Stimulated activated CD4-positive, alpha-beta T cell treated with anti-CD3 and anti-CD28 coated beads, TNF-alpha, amount 100 ng/mL, for 48 hours (primary cell): ENCODE results near the gene ALKBH2.
A peak's percentile ranks its signal among the peaks of the same experiment; 100 is the strongest.
"Not testable (repeated sequence)": the region's sequence is repeated elsewhere in the genome, so short reads cannot be mapped to it uniquely, and the experiment has no call there.

ENCODE experiments used
- DNase-seq, 3 donors: peaks; one replicate each; pipeline ENCODE4 v3.0.0-alpha.2; 2020; ENCODE audit warnings: low read depth in 3 of 3

The ALKBH2 gene

GRCh38 chr12:109069307-109070271 lies 23.7 kb downstream of the ALKBH2 start:
- DNase-seq, result no peak

DNA sequence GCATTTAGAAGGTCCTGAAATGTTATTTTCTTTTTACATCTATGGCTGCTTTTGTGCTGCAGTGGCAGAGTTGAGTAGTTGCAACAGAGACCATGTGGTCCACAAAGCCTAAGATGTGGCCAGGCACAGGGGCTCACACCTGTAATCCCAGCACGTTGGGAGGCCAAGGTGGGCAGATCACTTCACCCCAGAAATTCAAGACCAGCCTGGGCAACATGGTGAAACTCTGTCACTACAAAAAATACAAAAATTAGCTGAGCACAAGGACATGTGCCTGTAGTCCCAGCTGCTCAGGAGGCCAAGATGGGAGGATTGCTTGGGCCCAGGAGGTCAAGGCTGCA lies 27.4 kb downstream of the ALKBH2 start:
- DNase-seq, result no peak

GRCh38 chr12:109065154-109065852 lies 28.0 kb downstream of the ALKBH2 start:
- no peak for DNase-seq

GRCh38 chr12:109064143-109064542 lies 29.1 kb downstream of the ALKBH2 start:
- DNase-seq, result no peak

DNA sequence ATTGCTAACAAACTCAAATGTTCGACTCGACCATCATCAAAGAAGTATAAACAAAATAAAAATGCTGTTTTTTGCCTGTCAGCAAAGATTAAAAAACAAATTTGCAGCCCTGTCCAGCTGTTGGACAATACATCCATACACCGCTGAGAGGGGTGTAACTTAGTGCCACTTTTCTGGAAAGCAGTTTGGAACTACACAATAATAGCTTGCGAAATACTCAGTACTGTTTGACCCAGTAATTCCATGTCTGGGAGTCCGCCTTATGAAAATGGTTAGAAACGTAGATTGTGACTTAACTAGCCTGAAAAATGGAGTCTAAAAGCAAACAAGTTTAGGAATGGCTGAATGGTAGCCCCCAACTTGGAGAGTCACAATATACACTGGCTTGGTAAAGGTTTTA lies 34.5 kb downstream of the ALKBH2 start:
- DNase-seq, result no peak

DNA sequence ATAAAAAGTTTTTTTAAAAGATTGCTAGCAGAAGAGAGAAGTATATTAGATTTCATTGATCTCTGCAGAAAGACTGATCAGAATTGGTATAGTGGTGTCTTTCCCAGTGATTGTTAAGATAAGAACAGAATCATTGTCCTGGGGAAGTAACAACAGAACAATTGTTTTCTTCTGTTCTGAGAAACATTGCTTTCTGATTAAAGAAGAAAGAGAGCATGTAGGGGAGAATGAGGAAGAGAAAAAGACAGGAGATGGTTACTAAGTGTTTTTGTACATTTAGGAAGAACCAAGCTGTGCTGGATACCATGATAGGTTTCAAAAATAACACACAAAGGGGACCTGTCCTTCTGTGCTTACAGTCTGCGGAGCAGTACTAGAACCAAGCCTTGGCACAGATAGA lies 35.9 kb downstream of the ALKBH2 start:
- DNase-seq, result no peak

DNA sequence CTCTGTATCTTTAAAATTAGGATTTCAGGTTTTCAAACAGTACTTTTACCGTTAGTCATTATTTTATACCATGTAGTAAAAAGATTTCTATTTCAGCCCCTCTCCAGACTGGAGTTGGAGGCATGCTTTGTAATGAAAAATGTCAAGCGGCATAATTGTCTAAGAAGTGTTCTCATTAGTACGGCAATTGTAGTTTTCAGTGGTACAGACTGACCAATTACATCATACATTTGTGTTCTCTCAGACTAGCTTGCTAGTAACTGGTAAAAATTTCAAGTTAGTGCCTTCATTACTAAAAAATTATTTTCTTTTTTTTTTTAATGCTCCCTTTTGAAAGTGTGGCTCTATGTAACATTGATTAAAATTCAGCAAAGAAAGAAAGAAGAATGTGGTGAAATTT lies 36.4 kb downstream of the ALKBH2 start:
- DNase-seq, result no peak

GRCh38 chr12:109054520-109054919 lies 38.8 kb downstream of the ALKBH2 start:
- no peak for DNase-seq

DNA sequence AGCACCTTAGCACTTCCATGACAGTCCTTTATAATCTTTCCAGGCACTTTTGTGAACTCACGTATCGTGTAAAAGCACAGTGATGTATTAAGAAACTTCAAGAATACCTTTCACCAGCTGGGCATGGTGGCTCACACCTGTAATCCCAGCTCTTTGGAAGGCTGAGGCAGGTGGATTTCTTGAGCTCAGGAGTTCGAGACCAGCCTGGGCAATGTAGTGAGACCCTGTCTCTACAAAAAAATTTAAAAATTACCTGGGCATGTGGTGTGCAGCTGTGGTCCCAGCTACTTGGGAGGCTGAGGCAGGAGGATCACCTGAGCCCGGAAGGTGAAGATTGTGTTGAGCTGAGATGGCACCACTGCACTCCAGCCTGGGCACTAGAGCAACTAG lies 39.2 kb downstream of the ALKBH2 start:
- peak in 1 of 3 donors; percentile 3 for DNase-seq

GRCh38 chr12:109053382-109054123 lies 39.7 kb downstream of the ALKBH2 start:
- DNase-seq, result peak in 2 of 3 donors; percentile 1 to 11

GRCh38 chr12:109052414-109053323 lies 40.6 kb downstream of the ALKBH2 start, which contains the start of gene USP30:
Gene USP30 (plus strand): TSS chr12:109052576. CDS start chr12:109052679, 103 bp downstream.
- peak; percentile 75 to 80 (median 76) for DNase-seq

DNA sequence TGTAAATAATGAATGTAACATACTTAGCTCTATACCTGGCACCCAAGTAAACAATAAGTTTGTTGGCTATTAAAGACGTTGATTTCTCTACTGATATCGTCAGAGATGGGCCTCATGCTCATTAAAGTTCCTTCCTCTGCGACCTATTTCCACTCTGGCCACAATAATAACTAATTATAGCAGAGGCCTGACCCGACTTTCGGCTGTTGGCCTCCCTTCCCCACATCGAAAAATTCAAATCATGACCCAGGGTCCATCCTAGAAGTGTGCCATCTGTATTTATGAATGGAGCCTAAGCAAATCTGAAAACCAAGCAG lies 41.2 kb downstream of the ALKBH2 start:
- no peak for DNase-seq

DNA sequence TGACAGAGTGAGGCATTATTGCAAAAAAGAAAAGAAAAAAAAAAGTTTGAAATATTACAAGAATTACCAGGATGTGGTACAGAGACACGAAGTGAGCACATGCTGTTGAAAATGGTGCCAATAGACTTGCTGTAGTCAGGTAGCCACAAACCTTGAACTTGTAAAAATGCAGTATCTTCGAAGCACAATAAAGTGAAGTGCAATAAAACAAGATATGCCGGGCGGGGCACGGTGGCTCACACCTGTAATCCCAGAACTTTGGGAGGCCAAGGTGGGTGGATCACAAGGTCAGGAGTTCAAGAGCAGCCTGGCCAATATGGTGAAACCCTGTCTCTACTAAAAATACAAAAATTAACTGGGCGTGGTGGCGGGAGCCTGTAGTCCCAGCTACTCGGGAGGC lies 43.5 kb downstream of the ALKBH2 start:
- DNase-seq, result not testable (repeated sequence)

- not testable (repeated sequence) for DNase-seq
These were observed 44.6 kb downstream of the ALKBH2 start for GRCh38 chr12:109048706-109049105.

DNA sequence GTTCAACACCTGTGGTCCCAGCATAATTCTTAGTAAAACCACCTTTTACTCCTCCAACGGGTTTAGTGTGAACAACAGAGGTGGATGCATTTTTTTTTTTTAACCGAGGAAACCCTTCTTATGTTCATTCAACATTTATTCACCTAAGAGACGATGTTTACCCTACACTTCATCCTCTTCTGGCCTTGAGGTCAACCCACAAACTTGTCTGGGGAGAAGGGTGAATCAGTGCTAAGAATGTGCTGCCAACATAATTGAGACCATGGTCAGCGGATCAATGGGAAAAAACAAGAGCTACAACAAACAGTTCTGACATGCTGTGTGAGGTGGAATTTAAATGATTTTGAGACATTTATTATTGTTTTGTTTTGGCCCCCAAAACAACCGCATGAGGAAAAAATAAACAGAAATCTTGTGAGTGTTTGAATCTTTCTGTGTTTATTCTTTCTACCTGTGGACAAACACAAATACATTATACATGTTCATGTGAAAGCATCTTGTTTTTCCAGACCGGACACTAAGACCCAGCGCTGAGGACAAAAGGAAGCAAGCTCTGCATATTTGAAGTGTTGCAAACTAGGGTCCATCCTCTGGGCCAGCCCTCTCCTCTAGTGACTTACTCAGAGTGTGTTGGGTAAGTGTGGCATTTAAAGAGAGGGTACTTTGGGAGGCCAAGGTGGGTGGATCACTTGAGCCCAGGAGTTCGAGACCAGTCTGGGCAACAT lies 46.0 kb downstream of the ALKBH2 start:
- no peak for DNase-seq

- DNase-seq, result no peak
These were observed 49.0 kb downstream of the ALKBH2 start for GRCh38 chr12:109044241-109044640.
